GM23338 (cell line): ENCODE measurements around the gene CELSR3.

Experiments used
- CREB1 ChIP-seq: fragments of 250-450 bp; sonication (Bioruptor Pico); IDR thresholded peaks from 2 replicates; pipeline ENCODE4 v1.5.0; 2020; ENCODE audit warnings: low read depth, mild to moderate bottlenecking, moderate library complexity
- EZH2 ChIP-seq: fragments of 200-600 bp; sonication (generic); IDR thresholded peaks from one replicate; pipeline ENCODE4 v1.8.0; 2017; ENCODE audit warnings: antibody characterized with exemption, mild to moderate bottlenecking, low read depth; ENCODE audit not compliant: unreplicated experiment
- EZH2phosphoT487 ChIP-seq: fragments of 200-600 bp; sonication (generic); IDR thresholded peaks from one replicate; pipeline ENCODE4 v1.8.1; 2018; ENCODE audit warnings: antibody characterized with exemption; ENCODE audit not compliant: unreplicated experiment
- JUNB ChIP-seq: IDR thresholded peaks from one replicate; pipeline ENCODE4 v1.6.1; 2016; ENCODE audit warnings: antibody characterized with exemption; ENCODE audit not compliant: unreplicated experiment
- POLR2AphosphoS5 ChIP-seq: IDR thresholded peaks from 2 replicates; pipeline ENCODE4 v1.6.1; 2016; ENCODE audit warnings: antibody characterized with exemption, low read depth
- REST ChIP-seq: IDR thresholded peaks from one replicate; pipeline ENCODE4 v1.6.1; 2018; ENCODE audit warnings: antibody characterized with exemption; ENCODE audit not compliant: unreplicated experiment
- STAT1 ChIP-seq: IDR thresholded peaks from one replicate; pipeline ENCODE4 v1.6.1; 2016; ENCODE audit warnings: antibody characterized with exemption; ENCODE audit not compliant: unreplicated experiment
- ZNF114 ChIP-seq: fragments of 250-450 bp; sonication (Bioruptor Pico); IDR thresholded peaks from 2 replicates; pipeline ENCODE4 v1.5.0; 2020; ENCODE audit warnings: mild to moderate bottlenecking, moderate library complexity
- ZNF331 ChIP-seq: fragments of 250-450 bp; sonication (Bioruptor Pico); IDR thresholded peaks from 2 replicates; pipeline ENCODE4 v1.5.0; 2020; ENCODE audit warnings: low read depth, mild to moderate bottlenecking, moderate library complexity
- TF ChIP-seq, protein P1 (sequence below), 2 experiments: fragments of 200-600 bp in 1 of 2; sonication (generic) in 1 of 2; conservative IDR thresholded peaks; 2 replicates each; pipeline versions ENCODE4 v1.5.1 to v1.6.1; 2016 to 2017; ENCODE audit warnings: antibody characterized with exemption in 2 of 2, low read depth in 2 of 2, mild to moderate bottlenecking in 2 of 2, moderate library complexity in 1 of 2
- TF ChIP-seq, protein P2 (sequence below): IDR thresholded peaks from 2 replicates; pipeline ENCODE4 v1.6.1; 2016; ENCODE audit warnings: antibody characterized with exemption

GRCh38 chr3:48596676-48597407 lies 65.8 kb downstream of the CELSR3 start:
- no peak for TF ChIP-seq EZH2
- TF ChIP-seq, protein P1, sequence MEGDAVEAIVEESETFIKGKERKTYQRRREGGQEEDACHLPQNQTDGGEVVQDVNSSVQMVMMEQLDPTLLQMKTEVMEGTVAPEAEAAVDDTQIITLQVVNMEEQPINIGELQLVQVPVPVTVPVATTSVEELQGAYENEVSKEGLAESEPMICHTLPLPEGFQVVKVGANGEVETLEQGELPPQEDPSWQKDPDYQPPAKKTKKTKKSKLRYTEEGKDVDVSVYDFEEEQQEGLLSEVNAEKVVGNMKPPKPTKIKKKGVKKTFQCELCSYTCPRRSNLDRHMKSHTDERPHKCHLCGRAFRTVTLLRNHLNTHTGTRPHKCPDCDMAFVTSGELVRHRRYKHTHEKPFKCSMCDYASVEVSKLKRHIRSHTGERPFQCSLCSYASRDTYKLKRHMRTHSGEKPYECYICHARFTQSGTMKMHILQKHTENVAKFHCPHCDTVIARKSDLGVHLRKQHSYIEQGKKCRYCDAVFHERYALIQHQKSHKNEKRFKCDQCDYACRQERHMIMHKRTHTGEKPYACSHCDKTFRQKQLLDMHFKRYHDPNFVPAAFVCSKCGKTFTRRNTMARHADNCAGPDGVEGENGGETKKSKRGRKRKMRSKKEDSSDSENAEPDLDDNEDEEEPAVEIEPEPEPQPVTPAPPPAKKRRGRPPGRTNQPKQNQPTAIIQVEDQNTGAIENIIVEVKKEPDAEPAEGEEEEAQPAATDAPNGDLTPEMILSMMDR (conservative IDR thresholded peaks at IDR 0.05; ENCODE audit: low read depth in 2 of 2) = no peak
- TF ChIP-seq, protein P2, sequence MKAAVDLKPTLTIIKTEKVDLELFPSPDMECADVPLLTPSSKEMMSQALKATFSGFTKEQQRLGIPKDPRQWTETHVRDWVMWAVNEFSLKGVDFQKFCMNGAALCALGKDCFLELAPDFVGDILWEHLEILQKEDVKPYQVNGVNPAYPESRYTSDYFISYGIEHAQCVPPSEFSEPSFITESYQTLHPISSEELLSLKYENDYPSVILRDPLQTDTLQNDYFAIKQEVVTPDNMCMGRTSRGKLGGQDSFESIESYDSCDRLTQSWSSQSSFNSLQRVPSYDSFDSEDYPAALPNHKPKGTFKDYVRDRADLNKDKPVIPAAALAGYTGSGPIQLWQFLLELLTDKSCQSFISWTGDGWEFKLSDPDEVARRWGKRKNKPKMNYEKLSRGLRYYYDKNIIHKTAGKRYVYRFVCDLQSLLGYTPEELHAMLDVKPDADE = no peak
- no peak for TF ChIP-seq STAT1
- TF ChIP-seq JUNB = no peak
- TF ChIP-seq POLR2AphosphoS5 = no peak
- TF ChIP-seq REST = no peak
- TF ChIP-seq CREB1 (CRISPR knock-in tag) = no peak
- no peak for TF ChIP-seq ZNF114 (CRISPR knock-in tag)
- no peak for TF ChIP-seq EZH2phosphoT487
- TF ChIP-seq ZNF331 = no peak
